Heart right ventricle (tissue), 16 donors: ENCODE results near the gene USPL1. TPM values are rescaled to one million over a fixed set of nuclear protein-coding genes. Genes with fewer than 3 reads are reported as not detected.

Experiments used
- ATAC-seq, 8 donors: fragments of 200-7000 bp; cut with Tn5 transposase; one replicate each; pipeline ENCODE4 v1.9.1; 2020; ENCODE audit warnings: mild to moderate bottlenecking in 8 of 8, moderate library complexity in 8 of 8, moderate number of reproducible peaks in 1 of 8
- DNase-seq, 2 donors: peaks; one replicate each; pipeline ENCODE4 v3.0.0-alpha.2; 2020
- H3K27ac ChIP-seq, 10 donors: fragments of 200-600 bp; sonication (generic) in 2 of 10; one replicate each; pipeline versions ENCODE4 v1.5.0 to v1.8.0; 2020 to 2022; ENCODE audit warnings: mild to moderate bottlenecking in 3 of 10
- H3K27me3 ChIP-seq, 7 donors: fragments of 200-600 bp; one replicate each; pipeline ENCODE4 v1.8.0; 2021 to 2022; ENCODE audit warnings: mild to moderate bottlenecking in 2 of 7
- H3K36me3 ChIP-seq, 9 donors: fragments of 200-600 bp; sonication (generic) in 1 of 9; one replicate each; pipeline versions ENCODE4 v1.5.0 to v1.8.0; 2020 to 2022; ENCODE audit warnings: mild to moderate bottlenecking in 2 of 9
- H3K4me1 ChIP-seq, 9 donors: fragments of 200-600 bp; sonication (generic) in 1 of 9; one replicate each; pipeline versions ENCODE4 v1.5.0 to v1.8.0; 2020 to 2022; ENCODE audit warnings: mild to moderate bottlenecking in 4 of 9
- H3K4me3 ChIP-seq, 10 donors: fragments of 200-600 bp; sonication (generic) in 2 of 10; one replicate each; pipeline versions ENCODE4 v1.5.0 to v1.8.0; 2020 to 2022; ENCODE audit warnings: mild to moderate bottlenecking in 7 of 10, moderate library complexity in 2 of 10
- H3K9me3 ChIP-seq, 11 donors: fragments of 200-600 bp in 10 of 11; sonication (generic) in 2 of 11; one replicate each; pipeline versions ENCODE4 v1.5.0 to v1.8.0; 2013 to 2022; ENCODE audit warnings: mild to moderate bottlenecking in 2 of 11, control low read depth in 1 of 11, moderate library complexity in 1 of 11
- CTCF ChIP-seq, 9 donors: fragments of 200-600 bp; sonication (generic) in 2 of 9; IDR thresholded peaks; one replicate each; pipeline versions ENCODE4 v1.5.0 to v1.8.0; 2021 to 2022; ENCODE audit warnings: antibody characterized with exemption in 9 of 9, mild to moderate bottlenecking in 5 of 9, moderate library complexity in 1 of 9
- WGBS, 2 donors: extraction: QIAGEN DNeasy Blood & Tissue Kit; methylation state at CpG; one replicate each; pipeline ENCODE4 v1.1.7; 2013; ENCODE audit warnings: inconsistent platforms in 1 of 2; 5-methylcytosine and 5-hydroxymethylcytosine counted together
- intact Hi-C, 10 donors: fragments of 100-400 bp; cut with DNase I; formaldehyde crosslinking; loops; one replicate each; pipeline versions ENCODE4 v1.11.1 to v1.14.2; 2022
- polyA plus RNA-seq, 2 donors: library from polyadenylated mRNA; stranded (reverse); fragments of 200-250 nt; gene quantifications; one replicate each; pipeline ENCODE4 v1.2.3, GENCODE V29; 2013
- total RNA-seq, 10 donors: library from RNA; stranded (reverse); fragmentation: NEBNext Ultra II Directional in 3 of 10; extraction: Animal tissue kit (Norgen Biotek cat#: 25700) in 3 of 10; gene quantifications; one replicate each; pipeline versions ENCODE4 v1.2.1 to v1.2.4, GENCODE V29; 2021 to 2023
- donor health status: Arrhythmogenic right ventricular cardiomyopathy.
- donor health status: ischemic (EF 13 %, LVEDD 7.1; RV severe dilation, severe dysfunction).
- donor health status: healthy with polysubstance abuse.
- donor health status: DM: no; HTN: yes; CAD: no.
- donor health status: DM: no; HTN: no; CAD: no.
- donor health status: ischemic (EF 25% LVEDD 6.9; RV normal size, moderate dysfunction).
- donor health status: ischemic (EF 25% LVEDD 5.7; RV mildly dilated, moderate dysfunction).
- donor health status: healthy.
- donor health status: DM: yes; HTN: yes; CAD: no.
- donor health status: Ischemic cardiomyopathy.
- donor health status: ischemic (EF 35%, LVEDD 5.7; RV mildly dilated, moderate dysfunction).
- donor health status: nonischemic (EF 11% LVEDD 7.7; RV severe dilation, severe dysfunction).
- donor health status: DM: yes; HTN: yes; CAD: no.
- donor health status: PGD.
- donor health status: ischemic (EF 29% LVEDD 5.4; RV normal size, mild dysfunction).
- donor health status: nonischemic (EF 23%, LVEDD 6.1; RV moderate dilation, normal function).

USPL1 gene
- total and polyA plus RNA-seq, 12 donors: 4.9 to 10.6 (median 9.7) TPM

DNA sequence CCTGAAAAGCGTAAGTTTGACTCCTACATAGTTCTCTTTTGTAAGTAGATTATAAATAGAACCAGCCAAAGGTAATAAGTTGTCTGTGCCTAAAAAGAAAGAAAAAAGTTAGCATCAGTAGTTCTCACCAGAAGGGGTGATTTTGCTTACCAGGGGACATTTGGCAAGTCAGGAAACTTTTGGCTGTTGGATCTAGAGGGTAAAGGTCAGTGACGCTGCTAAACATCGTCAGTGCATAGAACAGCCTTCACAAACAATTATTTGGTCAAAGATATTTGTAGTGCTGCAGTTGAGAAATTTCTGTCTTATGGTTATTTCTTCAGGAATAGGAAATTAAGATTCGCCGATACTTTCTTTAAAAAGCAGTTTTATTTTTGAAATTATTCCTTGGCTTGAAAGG lies 2.0 kb downstream of the USPL1 start:
- peak overlapping the region in 5 of 10 donors; percentile 63 to 85 (median 79) for H3K4me3 ChIP-seq
- ATAC-seq: no peak
- no peak for DNase-seq
- no peaks in the 10 kb centered on the region for H3K9me3 ChIP-seq
- WGBS, 2 donors: 68 to 73% methylated on average over 5 of the region's 5 CpGs
- H3K36me3 ChIP-seq: peaks cover 0 to 39% (median 3%) of the 10 kb centered on the region in 9 donors
- intact Hi-C loops: loop anchor here in 6 of 10 donors (5.0 to 10.0 kb wide), 7 partner anchors 53 to 315 kb away; partner anchors contain the start of genes KATNAL1 (in 4 of the 6) and UBE2L5 (in 1 of the 6)
- peaks cover 0 to 49% (median 28%) of the 10 kb centered on the region in 9 donors for H3K4me1 ChIP-seq
- H3K27ac ChIP-seq: peak overlapping the region in 1 of 10 donors; percentile 99
- no peak for TF ChIP-seq CTCF (IDR thresholded peaks at IDR 0.05)
- H3K27me3 ChIP-seq: no peaks in the 10 kb centered on the region

- DNase-seq (no peak), ATAC-seq (no peak)
- Histone ChIP-seq H3K27me3 (no peaks in the 10 kb centered on the region), H3K27ac (no peak overlapping the region), H3K36me3 (peaks cover 0 to 52% (median 3%) of the 10 kb centered on the region in 9 donors), H3K9me3 (no peaks in the 10 kb centered on the region), H3K4me1 (peaks cover 0 to 39% (median 21%) of the 10 kb centered on the region in 9 donors), H3K4me3 (no peak overlapping the region)
- intact Hi-C loops: no loop called here
- TF ChIP-seq CTCF (IDR thresholded peaks at IDR 0.05): no peak
- 87 to 92% methylated on average over 3 of the region's 3 CpGs for WGBS, 2 donors
These were observed 3.2 kb downstream of the USPL1 start for GRCh38 chr13:30620941-30621340.

GRCh38 chr13:30622551-30622950 lies 4.8 kb downstream of the USPL1 start:
- H3K4me3 ChIP-seq: no peak overlapping the region
- H3K27ac ChIP-seq: no peak overlapping the region

GRCh38 chr13:30623392-30623791 lies 5.7 kb downstream of the USPL1 start:
- DNase-seq: no peak
- no peak for ATAC-seq
- TF ChIP-seq CTCF (IDR thresholded peaks at IDR 0.05): no peak
- WGBS, 2 donors: 46 to 60% methylated on average over 5 of the region's 5 CpGs
- Histone ChIP-seq H3K9me3 (no peaks in the 10 kb centered on the region), H3K27ac (peak overlapping the region in 1 of 10 donors; percentile 24), H3K36me3 (peaks cover 0 to 73% (median 4%) of the 10 kb centered on the region in 9 donors), H3K27me3 (no peaks in the 10 kb centered on the region), H3K4me3 (no peak overlapping the region), H3K4me1 (peaks cover 0 to 49% (median 21%) of the 10 kb centered on the region in 9 donors)
- intact Hi-C loops: no loop called here

More at GRCh38 chr13:30622551-30622950, 4.8 kb downstream of the USPL1 start:
- intact Hi-C loops: no loop called here
- no peak for DNase-seq
- H3K4me1 ChIP-seq: peaks cover 0 to 49% (median 21%) of the 10 kb centered on the region in 9 donors
- H3K9me3 ChIP-seq: no peaks in the 10 kb centered on the region
- peaks cover 0 to 64% (median 3%) of the 10 kb centered on the region in 9 donors for H3K36me3 ChIP-seq
- ATAC-seq: no peak
- no peaks in the 10 kb centered on the region for H3K27me3 ChIP-seq
- 95 to 96% methylated on average over 1 of the region's 1 CpG for WGBS, 2 donors
- TF ChIP-seq CTCF (IDR thresholded peaks at IDR 0.05): no peak
